GM19240 (cell line): ENCODE data around the gene ACAT2.
"Not testable (repeated sequence)": the region's sequence is repeated elsewhere in the genome, so short reads cannot be mapped to it uniquely, and the experiment has no call there.

ENCODE experiments used
- DNase-seq: peaks from one replicate; pipeline ENCODE4 v3.0.0; 2011; ENCODE audit warnings: low spot score; ENCODE audit not compliant: insufficient read length

The ACAT2 gene

GRCh38 chr6:159762681-159763293 is 942 bp downstream of the ACAT2 start:
- no peak for DNase-seq

- DNase-seq: no peak
Measured at GRCh38 chr6:159766906-159767305, 5.1 kb downstream of the ACAT2 start.

- no peak for DNase-seq
Measured at GRCh38 chr6:159769470-159769869, 7.6 kb downstream of the ACAT2 start.

- no peak for DNase-seq
Measured at GRCh38 chr6:159772196-159772595, 10.4 kb downstream of the ACAT2 start.

- DNase-seq: no peak
Measured at GRCh38 chr6:159777240-159777904, 15.5 kb downstream of the ACAT2 start.

GRCh38 chr6:159778131-159778530 is 16.3 kb downstream of the ACAT2 start:
- no peak for DNase-seq

- no peak for DNase-seq
Measured at GRCh38 chr6:159778542-159779103, 16.8 kb downstream of the ACAT2 start.

- DNase-seq: no peak
Measured at GRCh38 chr6:159788276-159788675, 26.4 kb downstream of the ACAT2 start.

- no peak for DNase-seq
Measured at GRCh38 chr6:159788753-159789376, 27.0 kb downstream of the ACAT2 start.

- peak; percentile 57 for DNase-seq
Measured at GRCh38 chr6:159789377-159790148, 27.7 kb downstream of the ACAT2 start, which contains the start of gene TCP1. Gene TCP1, minus strand, starts transcription at chr6:159789602. Its CDS starts 134 bp downstream, at chr6:159789468.

GRCh38 chr6:159790149-159790955 is 28.5 kb downstream of the ACAT2 start, which contains the start of gene MRPL18:
Gene MRPL18, plus strand, starts transcription at chr6:159790467. Its CDS starts 121 bp downstream, at chr6:159790588.
- DNase-seq: peak; percentile 67

- DNase-seq: no peak
Measured at GRCh38 chr6:159790956-159791598, 29.2 kb downstream of the ACAT2 start.

GRCh38 chr6:159794976-159795375 is 33.1 kb downstream of the ACAT2 start:
- DNase-seq: not testable (repeated sequence)

- no peak for DNase-seq
Measured at GRCh38 chr6:159797554-159797953, 35.7 kb downstream of the ACAT2 start.

GRCh38 chr6:159800141-159800865 is 38.5 kb downstream of the ACAT2 start, which contains the start of gene PNLDC1:
Gene PNLDC1, plus strand, starts transcription at chr6:159800276. Its CDS starts 32 bp downstream, at chr6:159800308.
- DNase-seq: no peak

GRCh38 chr6:159801935-159802334 is 40.1 kb downstream of the ACAT2 start:
- no peak for DNase-seq

- DNase-seq: no peak
Measured at GRCh38 chr6:159804504-159804903, 42.7 kb downstream of the ACAT2 start.

- no peak for DNase-seq
Measured at GRCh38 chr6:159805440-159806020, 43.7 kb downstream of the ACAT2 start.

GRCh38 chr6:159806021-159806458 is 44.2 kb downstream of the ACAT2 start:
- no peak for DNase-seq
